ENCODE measurements around the gene PPP1R12A. TPM values are rescaled to one million over a fixed set of nuclear protein-coding genes. Genes with fewer than 3 reads are reported as not detected.
"Not testable (repeated sequence)": the region's sequence is repeated elsewhere in the genome, so short reads cannot be mapped to it uniquely, and the experiment has no call there.

Gene PPP1R12A
- total RNA-seq, 2 donors from 2014 or later: 55.4 to 61.9 TPM

DNA sequence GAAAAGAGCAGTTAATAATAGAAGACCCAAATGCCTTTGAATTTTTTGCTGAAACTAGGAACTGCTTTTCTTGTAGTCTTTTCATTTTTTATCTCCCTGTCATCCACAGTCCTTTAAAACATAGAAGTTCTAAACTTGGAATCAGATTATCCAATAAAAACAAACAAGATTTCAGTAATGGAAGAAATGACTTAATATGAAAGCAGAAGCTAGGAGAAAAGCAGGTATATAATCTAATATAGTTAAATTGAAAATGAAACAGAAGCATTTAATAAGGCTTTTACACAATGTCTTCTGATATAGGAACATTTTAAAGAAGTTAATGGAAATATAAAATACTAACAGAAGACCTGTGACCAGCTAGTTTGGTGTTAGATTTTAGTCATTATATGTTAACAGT lies 26.5 kb downstream of the PPP1R12A start:
- DNase-seq (no peak), ATAC-seq (no peak)
- intact Hi-C loops (cut with DNase I): no loop called here

DNA sequence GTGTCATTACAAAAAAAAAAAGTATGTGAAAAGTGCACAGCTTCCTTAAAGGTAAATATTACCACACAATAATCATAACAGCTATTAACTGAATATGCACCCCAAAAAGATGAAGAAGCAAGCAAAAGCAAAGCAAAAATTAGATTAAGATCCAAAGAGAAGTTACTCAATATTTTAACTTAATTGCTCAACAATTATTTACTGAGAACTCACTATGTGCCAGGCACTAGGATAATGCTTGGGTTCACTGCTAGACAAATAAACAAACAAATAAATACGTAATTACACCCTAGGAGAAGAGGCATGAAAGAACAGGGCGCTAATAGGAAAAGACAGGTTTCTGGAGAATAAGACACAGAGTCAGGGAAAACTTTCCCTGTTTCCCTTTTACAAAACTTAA lies 33.4 kb downstream of the PPP1R12A start:
- ATAC-seq (no peak), DNase-seq (no peak)
- intact Hi-C loops (cut with DNase I): no loop called here

DNA sequence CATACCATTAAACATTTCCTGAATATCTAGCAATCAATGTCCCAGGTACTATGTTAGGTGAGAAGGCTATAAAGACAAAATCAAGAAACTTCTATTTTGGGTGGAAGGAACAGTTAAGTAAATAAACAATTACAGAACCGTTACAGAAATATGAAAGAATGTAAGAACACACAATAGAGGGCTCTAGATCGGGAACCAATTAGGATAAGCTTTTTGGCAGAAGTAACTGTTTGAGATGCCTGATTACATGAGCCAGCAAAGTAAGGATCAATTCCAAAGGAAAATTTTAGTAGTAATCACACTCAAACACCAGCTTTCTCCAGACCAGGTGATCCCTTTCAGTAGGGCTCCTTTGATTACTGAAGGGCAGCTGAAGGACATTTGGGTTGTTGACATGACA lies 33.9 kb downstream of the PPP1R12A start:
- no peak for ATAC-seq
- no peak for DNase-seq
- intact Hi-C loops (cut with DNase I): no loop called here

DNA sequence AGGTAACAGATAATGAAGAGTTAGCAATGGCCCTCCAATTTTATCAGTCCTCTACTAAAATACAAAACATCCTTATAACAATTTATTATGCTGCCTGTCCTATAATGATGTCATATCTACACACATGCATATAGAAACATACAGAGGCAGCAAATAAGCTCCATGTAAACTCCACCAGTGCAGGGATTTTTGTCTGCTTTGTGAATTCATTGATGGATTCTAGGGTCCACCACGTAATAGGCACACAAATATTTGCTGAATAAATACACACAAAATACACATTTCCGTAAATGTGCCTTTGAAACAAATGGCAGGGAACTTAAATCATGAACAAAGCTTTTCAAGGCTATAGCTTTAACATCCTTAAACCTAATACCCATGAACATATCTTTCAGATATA lies 34.7 kb downstream of the PPP1R12A start:
- intact Hi-C loops (cut with DNase I): no loop called here
- ATAC-seq: no peak
- DNase-seq: no peak

DNA sequence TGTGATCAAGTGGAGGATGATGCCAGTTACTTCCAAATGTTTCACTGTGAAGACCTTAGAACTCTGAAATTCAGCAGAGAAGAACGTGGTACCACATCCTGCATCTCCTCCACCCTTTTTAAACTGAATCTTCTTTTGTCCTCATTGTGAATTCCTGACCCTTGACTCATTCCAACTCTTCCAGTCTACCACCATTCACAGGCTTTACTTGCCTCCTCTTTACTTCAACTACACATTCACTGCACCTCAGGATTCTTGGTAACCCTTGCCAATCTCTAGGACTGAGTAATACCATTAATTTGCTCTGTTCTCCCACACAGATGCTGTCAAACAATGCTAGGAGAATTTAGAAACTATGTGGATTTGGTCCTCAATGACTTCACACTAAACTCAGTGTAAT lies 37.3 kb downstream of the PPP1R12A start:
- ATAC-seq (peak in 1 of 2 donors; percentile 92), DNase-seq (no peak)
- intact Hi-C loops (cut with DNase I): no loop called here

DNA sequence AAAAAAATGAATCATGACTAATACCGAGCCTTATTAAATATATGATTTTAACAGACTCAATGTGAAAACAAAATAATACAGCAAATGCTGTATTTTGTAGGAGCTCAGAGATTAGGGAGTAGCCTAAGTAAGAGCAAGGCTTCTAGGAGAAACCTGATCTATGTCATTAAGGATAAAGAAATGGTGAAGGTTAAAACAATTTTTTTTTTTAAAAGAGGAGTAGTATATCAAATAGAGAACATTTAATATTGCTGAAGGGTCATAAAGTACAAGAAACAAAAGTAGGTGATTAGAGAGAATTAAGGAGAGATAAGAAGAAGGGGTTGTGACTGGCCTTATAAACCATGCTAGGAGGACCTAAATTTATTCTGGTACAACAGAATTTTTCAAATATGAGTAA lies 39.1 kb downstream of the PPP1R12A start:
- DNase-seq (no peak), ATAC-seq (no peak)
- intact Hi-C loops (cut with DNase I): no loop called here

DNA sequence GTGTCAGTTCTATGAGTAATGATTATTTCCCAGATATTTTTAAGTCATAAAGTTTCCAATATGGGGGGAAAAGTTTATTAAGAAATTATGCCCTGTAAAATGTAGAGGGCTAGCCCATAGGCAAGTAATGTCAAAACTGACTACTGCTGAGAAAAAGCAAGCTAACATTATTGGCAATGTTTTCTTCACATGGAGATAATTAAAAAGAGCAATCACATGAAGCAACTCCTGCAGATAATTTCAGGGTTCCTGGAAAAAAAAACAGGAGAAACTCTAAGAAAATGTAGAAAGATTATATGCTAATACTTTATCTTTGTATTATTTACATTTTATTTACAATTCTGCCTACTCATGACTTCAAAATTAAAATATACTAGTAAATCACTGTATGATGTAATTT lies 39.8 kb downstream of the PPP1R12A start:
- intact Hi-C loops (cut with DNase I): no loop called here
- ATAC-seq: no peak
- no peak for DNase-seq

DNA sequence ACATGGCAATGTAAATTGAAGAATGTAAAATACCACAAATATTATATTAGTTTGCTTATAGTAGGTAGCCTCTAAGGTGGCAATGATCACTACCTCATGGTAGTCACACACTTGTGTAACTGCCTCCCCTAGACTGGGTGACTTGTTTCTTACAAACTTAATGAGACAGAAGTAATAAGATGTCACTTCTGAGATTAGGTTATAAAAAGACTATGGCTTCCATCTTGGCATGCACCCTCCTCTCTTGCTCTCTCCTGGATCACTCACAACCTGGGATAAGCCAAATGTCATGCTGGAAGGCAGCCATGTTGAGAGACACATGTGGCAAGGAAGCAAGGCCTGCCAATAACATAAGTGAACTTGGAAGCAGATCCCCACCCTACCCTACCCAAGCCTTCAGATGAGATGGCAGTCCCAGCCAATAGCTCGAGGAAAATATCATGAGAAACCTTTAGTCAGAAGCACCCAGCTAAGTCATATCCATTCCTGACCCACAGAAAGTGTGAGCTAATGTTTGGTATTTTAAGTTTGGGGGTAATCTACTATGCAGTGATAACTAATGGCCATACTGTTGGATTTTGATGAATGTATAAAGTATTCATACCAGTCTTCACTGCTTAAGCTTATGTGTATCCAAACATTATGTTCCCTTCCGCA lies 43.3 kb downstream of the PPP1R12A start:
- intact Hi-C loops (cut with DNase I): no loop called here
- peak in 1 of 2 donors; percentile 33 for ATAC-seq

DNA sequence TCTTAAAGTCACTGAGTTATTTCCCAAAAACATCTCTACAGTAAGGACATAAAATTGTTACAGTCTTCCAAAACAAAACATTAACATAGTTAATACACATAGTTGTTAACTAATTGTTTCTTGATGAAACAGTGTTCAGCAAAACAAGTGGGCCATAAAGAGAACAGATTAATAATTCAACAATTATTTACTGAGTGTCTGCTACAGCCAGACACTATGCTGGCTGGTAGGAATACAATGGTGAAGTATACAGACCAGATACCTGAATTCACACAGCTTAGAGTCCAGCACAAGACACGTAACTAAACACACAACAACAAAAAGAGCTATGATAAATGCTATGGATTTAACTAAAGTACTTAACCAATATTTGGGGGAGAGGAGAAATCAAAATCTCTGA lies 47.0 kb downstream of the PPP1R12A start:
- ATAC-seq (no peak), DNase-seq (no peak)
- intact Hi-C loops (cut with DNase I): no loop called here

More for the DNA sequence above, 43.3 kb downstream of the PPP1R12A start:
- no peak for DNase-seq

DNA sequence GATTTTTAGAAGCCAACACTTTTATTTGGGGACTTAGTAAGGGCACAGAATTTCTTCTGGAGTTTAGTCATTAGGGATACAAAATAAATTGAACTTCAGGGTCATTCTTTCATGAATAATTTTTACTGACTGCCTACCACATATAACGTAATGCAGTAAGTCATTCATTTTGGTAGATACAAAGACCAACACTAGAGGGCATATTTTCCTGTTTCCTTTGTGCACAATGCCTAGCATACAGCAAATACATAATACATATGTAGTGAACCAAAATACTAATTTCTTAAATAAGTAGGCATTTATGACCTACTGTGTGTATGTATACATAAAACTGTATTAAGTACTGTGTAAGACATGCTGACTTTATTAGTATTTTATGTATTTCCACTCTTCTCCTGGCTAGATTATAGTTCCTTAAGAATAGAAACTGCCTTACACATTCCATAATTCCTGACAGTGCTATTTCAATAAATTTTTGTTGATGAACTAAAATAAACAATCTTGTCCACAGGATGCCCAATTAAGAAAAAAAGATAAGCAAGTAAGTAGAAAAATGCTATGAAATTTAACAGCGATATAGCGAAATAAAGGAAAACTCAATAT lies 47.9 kb downstream of the PPP1R12A start:
- ATAC-seq (peak; percentile 34 to 70), DNase-seq (no peak)
- intact Hi-C loops (cut with DNase I): no loop called here

DNA sequence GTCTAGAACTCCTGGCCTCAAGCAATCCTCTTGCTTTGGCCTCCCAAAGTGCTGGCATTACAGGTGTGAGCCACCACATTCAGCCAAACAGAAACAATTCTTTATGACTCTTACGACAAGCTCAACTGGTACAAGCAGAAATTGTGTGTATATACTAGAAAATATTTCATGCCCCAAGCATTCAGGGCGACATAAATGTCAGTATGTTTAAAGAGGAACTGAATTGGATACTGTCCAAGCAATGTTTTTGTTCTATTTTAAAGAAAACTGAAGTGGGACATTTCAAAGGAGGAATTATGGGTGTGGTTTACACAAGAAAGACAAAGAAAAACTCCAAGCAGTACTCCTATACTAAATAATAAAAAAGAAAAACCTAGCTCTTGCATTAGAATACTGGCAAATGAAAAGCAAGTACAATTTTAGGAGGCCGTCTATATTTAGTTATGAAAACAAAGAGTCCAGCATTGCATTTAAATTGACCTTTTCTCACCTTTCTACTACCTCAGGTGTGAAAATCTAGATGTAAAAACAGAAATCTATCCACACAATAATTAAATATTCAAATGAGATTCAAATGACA lies 48.9 kb downstream of the PPP1R12A start:
- DNase-seq (no peak), ATAC-seq (no peak)
- intact Hi-C loops (cut with DNase I): no loop called here

DNA sequence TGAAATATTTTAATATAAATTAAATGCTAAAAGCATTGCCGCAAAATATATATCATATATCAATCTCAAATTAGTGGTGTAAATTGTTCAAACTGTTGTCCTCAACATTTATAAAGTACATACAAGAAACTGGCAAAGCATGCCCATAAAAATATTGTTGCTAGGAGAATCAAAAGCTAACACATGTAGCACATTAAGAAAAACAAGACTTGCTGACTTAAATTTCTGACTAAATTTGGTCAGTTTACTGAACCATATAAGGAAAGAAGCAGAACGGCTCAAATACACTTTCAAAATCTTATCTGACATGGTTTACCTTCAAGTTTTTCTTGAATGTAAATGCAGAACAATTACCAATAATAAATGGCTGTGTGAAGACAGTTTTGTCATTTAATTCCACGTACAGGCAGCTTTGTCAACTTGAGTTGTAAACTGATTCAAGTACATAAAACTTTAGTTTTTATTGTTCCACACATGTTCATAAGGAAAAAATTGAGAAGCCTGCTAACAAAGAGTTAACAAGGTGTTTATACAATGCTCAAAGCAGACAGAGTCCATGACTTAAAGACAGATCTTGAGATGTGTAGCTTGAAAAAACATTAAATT lies 50.4 kb downstream of the PPP1R12A start:
- intact Hi-C loops (cut with DNase I): no loop called here
- DNase-seq: no peak
- no peak for ATAC-seq

DNA sequence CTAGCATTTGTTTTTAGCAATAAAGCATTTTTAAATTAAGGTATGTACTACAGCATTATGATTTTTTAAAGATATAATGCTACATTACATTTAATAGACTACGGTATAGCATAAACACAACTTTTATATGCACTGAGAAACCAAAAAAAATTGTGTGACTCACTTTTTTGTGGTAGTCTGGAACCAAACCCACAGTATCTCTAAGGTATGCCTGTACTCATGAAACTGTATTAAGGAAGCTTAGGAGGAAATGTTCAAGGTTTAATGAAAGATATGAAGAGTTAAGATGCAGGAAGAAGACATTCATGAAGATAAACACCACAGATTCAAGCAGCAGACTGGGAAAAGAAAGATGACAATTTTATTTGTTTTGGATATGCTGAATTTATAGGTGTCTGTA lies 51.7 kb downstream of the PPP1R12A start:
- no peak for ATAC-seq
- intact Hi-C loops (cut with DNase I): no loop called here
- DNase-seq: no peak

DNA sequence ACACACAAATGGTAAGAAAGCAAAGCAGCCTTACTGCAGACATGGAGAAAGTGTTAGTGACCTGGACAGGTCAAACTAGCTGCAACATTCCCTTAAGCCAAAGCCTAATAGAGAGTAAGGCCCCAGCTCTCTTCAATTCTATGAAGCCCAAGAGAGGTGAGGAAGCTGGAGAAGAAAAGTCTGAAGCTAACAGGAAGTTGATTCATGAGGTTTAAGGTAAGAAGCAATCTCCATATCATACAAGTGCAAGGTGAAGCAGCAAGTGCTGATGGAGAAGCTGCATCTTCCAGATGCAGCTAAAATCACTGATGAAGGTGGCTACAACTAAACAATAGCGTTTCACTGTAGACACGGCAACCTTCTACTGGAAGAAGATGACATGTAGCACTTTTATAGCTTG lies 53.5 kb downstream of the PPP1R12A start:
- DNase-seq (no peak), ATAC-seq (no peak)
- intact Hi-C loops (cut with DNase I): no loop called here

DNA sequence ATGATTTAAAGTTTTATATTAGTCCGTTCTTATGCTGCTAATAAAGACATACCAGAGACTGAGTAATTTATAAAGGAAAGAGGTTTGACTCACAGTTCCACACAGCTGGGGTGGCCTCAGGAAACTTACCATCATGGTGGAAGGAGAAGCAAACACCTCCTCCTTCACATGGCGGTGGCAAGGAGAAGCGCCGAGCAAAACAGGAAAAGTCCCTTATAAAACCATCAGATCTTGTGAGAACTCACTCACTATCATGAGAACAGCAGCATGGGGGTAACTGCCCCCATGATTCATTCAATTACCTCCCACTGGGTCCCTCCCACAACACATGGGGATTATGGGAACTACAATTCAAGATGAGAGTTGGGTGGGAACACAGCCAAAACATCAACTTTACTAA lies 56.4 kb downstream of the PPP1R12A start:
- intact Hi-C loops (cut with DNase I); ATAC-seq; DNase-seq: not testable (repeated sequence)

DNA sequence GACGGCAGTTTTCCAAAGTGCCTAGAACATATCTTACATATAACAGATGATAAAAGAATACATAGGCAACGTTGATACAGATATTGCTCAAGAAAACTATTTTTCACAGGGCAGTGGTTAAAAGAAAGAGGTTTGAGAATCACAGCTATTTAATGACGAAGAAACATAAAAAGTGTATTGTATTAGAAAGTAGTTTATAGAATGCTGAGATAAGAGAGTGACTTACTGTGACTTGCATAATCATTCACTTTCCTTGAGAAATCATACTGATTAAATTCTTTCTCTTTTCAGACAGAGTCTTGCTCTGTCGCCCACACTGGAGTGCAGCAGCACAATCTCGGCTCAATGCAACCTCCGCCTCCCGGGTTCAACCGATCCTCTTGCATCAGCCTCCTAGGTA lies 57.7 kb downstream of the PPP1R12A start:
- DNase-seq (no peak), ATAC-seq (no peak)
- intact Hi-C loops (cut with DNase I): no loop called here

DNA sequence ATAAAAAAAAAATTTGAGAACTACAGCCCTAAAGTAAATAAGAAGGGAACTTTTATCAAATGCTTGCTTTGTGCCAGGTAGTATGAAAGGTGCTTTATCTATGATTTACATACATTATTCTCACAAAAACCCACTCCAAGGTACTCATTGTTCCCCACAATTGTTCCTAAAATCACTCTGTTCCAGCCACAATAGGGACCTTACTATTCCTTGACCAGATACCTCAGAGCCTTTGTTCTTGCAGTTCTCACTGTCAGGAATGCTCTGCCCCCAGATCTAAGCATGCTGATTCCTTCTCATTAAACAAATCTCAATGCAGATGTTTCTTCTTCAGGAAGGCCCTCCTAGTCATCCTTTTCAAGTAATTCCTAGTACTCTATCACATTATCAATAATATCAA lies 60.2 kb downstream of the PPP1R12A start:
- DNase-seq: no peak
- no peak for ATAC-seq
- intact Hi-C loops (cut with DNase I): no loop called here

DNA sequence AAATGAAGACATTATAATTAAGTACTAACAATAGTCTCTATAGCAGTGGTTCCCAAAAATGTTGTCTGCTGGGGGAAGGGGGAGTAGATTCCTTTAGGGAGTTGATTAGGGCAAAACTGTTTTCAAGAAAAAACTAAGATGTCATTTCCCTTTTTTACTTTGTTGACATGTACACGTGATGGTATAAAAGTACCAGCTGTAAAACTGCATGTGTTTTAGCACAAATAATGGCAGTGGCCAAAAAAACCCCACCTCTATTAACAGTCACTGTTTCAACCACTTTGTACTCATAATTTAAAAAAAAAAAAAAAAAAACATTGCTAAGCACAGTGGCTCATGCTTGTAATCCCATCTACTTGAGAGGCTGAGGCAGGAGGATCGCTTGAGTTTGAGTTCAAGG lies 61.7 kb downstream of the PPP1R12A start:
- no peak for DNase-seq
- ATAC-seq: no peak
- intact Hi-C loops (cut with DNase I): no loop called here

DNA sequence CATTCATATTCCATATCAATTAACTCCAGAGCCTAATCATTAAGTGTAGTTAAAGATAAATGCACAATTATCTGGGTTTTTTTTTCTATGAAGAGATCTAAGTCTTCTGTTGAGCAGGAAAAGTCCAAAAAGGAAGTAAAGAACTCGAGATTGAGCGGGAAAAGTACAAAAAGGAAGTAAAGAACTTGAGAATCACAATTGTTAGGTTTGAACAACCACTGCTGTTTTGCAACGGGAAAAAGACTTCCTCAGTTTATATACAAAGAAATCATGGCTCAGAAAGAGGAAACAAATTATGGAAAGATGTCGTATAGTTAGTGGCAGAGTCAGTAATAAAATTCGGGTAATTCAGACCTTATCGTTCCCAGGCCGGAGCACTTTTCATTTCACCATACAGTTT lies 63.3 kb downstream of the PPP1R12A start:
- ATAC-seq (no peak), DNase-seq (no peak)
- intact Hi-C loops (cut with DNase I): no loop called here

DNA sequence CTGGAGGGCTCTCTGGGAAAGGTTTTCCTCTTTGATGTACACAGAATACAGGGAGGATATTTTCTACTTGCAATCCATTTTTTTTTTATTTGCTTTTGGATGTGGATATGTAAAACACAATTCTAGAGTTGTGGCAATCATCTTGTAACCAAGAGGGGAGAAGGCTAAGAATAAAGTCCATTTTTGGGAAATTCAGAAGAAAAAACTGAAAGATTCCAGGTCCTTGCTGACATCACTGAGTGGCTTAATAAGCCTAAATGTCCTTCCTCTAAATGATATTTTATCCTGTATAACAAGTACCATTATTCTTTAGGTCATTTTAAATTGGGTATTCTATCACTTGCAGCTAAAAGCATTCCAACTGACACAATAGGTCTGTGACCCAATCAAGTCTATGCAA lies 64.0 kb downstream of the PPP1R12A start:
- ATAC-seq (no peak), DNase-seq (no peak)
- intact Hi-C loops (cut with DNase I): no loop called here

DNA sequence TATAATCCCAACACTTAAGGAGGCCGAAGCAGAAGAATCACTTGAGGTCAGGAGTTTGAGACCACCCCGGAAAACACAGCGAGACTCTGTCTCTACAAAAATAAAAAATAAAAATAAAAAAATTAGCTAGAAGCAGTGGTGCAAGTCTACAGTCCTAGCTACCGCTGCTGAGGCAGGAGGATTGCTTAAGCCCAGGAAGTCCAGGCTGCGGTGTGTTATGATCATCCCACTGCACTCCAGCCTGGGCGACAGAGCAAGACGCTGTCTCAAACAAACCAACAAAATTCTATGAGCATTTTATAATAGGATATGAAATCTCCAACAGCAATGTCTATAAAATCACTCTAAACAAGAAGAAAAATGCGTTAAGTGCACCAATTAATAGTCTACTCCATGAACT lies 75.3 kb downstream of the PPP1R12A start:
- intact Hi-C loops (cut with DNase I): no loop called here
- no peak for ATAC-seq
- no peak for DNase-seq
